NCI-H345 treated with DMSO at 0.1 percent for 48 hours (cell line): ENCODE data around the gene CHCHD6.

ENCODE experiments used
- DNase-seq: peaks from one replicate; lab custom pipeline; 2025; ENCODE audit not compliant: unreplicated experiment; lab: John Stamatoyannopoulos, UW

The CHCHD6 gene

DNA sequence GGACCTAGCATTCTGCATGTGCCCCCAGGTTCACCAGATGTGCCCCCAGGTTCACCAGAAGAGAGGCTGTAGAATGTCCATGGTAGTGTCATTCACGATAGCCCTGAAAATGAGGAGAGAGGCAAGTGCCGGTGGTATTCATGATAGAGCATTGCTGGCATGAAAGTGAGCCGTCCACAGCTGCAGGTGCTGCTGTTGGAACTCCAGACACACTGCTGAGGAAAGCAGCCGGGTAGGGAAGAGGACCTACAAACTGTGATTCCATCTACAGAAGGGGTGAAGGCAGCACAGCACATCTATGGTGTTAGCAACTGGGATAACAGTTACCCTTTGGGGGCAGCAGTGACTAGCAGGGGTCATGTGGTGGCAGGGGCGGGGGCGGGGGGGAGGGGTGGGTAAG lies 153.9 kb downstream of the CHCHD6 start:
- no peak for DNase-seq

GRCh38 chr3:126858401-126858800 lies 154.4 kb downstream of the CHCHD6 start:
- DNase-seq, result no peak

DNA sequence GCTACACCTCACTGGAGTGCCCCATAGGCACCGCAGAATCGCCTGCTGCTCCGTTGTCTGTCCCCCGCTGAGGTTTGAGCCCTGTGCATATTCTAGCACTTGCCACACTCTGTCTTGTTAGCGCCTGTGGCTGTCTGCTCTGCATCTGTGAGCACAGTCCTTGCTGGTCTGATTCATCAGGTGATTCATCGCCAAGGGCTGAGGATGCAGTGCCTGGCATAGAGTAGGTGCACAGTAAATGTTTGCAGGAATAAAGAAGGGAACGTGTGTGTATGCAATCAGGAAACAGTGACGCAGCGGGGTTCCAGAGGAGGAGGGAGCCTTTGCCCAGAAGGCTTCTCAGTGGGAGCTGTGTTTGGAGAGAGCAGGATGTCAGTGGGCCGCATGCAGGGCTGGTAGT lies 154.8 kb downstream of the CHCHD6 start:
- peak; percentile 92 for DNase-seq

- no peak for DNase-seq
Observed at GRCh38 chr3:126859415-126860246, 155.6 kb downstream of the CHCHD6 start.

DNA sequence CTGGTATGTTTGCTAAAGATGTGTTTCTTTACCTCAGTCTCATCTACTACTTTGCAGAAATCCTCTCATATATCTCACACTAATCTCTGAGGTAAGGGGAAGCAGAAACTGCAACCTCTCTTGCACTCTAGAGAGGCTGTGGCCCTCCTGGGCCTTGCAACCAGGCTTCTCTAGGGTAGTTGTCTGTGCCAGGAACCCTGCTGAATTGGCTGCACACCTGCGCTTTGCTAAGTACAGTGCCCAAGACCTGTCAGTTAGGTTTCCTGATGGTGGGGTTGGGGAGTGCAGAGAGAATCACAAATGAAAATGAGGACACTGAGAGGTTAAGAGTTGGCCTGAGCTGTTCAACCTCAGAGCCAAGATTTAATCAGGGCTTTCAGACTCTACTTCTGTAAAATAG lies 161.7 kb downstream of the CHCHD6 start:
- no peak for DNase-seq

GRCh38 chr3:126866175-126866759 lies 162.2 kb downstream of the CHCHD6 start:
- DNase-seq, result no peak

DNA sequence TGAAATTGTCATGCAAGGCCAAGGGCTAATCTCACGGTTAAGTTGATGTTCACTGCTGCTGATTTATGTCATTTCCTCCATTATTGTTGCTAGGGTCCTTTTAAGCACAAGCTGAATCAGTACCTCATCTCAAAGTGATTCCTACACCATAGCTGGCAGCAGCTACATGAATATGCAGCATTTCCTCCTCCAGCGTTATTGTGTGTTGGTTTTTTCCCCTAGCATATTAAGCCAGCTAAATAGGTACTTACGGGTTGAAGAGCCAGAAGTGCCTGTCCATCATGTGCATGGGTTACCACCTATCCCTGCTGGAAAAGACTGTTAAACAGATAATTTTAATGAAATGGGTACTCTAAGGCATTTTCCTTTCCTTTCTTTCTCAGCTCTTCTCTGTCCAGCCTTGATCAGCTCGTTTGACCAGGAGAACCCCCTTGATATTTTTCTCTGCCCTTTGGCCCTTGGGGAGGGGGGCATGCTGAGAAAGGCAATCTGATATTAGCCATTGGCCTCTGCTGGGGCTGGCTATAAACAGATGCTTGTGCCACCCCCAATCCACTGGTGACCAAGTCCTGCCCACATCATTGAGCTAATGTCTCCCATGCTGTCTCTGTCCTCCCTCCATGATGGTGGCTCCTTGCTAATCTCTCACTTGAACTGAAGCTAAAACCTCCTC lies 163.3 kb downstream of the CHCHD6 start:
- DNase-seq, result no peak

DNA sequence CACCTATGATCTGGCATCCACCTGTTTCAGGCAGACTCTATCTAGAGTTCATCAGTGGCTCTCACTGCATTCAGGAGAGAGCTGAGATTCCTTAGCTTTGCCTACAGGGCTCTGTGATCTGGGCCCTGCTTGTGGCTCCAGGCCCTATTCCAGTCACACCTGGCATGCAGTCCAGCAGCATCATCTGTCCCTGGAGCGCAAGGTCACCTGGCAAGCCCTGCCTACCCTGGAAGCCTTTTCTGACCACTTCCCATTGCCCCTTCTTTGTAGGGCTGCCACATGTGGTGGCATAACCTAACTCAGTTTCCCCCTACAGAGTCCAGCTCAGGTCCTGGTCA lies 163.8 kb downstream of the CHCHD6 start:
- DNase-seq, result no peak

GRCh38 chr3:126870608-126871210 lies 166.7 kb downstream of the CHCHD6 start:
- no peak for DNase-seq

DNA sequence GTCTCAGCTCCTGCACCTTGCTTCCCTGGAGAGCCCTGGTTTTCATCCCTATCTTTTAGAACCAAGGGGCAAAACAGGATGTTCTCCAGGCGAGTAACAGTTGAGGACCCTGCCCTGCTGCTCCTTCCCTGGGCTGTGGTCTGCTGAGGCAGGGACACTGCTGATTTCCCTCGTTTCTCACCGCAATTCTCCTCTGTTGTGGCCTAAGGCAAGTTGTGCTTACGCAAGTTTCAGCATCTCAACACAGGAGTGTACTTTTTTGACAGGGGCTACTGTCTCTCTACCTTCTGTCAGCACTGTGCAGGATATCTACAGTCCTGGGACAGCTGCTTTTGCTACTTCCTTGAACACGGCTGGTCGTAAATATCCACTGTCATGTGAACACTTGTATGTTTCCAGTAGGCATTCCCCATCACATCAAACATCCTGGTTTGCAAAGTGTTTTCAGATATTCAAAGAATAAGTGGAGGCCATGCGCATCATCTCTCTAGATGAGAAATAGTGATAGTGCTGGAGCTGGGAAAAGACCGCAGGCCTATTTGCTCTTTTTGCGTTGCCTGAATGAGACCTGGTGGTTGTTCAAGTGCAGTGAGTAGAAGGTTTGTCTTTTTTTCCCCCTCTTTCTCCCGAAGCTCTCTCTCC lies 168.8 kb downstream of the CHCHD6 start:
- no peak for DNase-seq

- no peak for DNase-seq
Observed at GRCh38 chr3:126873416-126873815, 169.4 kb downstream of the CHCHD6 start.

GRCh38 chr3:126878664-126879063 lies 174.6 kb downstream of the CHCHD6 start:
- DNase-seq, result no peak

DNA sequence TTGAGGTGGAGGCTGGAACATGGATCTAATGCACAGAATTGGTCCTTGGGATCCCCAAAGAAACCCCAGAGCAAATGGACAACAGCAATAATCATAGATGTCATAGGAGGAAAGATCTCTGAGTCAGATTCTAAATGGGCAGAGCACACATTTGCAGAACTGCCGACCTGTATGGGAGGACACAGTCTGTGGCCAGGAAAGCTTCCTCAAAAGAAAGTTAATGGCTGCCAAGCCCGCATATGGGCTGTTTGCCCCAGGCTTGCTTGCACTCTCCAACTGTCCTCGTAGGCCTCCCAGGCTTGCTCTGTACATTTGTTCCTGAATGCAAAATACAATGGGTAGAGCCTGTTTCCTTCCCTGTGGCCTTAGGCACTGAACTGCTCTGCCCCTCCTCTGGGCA lies 176.9 kb downstream of the CHCHD6 start:
- DNase-seq, result no peak

- DNase-seq, result no peak
Observed at GRCh38 chr3:126881861-126882260, 177.8 kb downstream of the CHCHD6 start.

DNA sequence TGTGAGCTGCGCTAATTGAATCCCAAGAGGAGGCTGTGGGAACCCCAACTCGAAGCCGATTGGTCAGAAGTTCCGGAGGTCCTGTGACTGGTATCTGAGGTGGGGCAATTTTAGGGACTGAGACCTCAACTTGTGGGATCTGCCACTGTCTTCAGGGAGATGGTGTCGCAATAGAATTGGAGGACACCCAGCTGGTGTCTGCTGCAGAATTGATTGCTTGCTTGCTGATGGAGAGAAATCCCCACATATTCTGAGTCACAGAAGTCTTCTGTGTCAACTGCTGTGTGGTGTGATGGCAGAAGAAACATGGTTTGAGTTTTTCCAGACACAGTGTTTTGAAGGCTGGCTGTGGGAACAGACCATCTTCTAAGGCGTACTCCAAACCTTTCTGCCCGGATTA lies 179.2 kb downstream of the CHCHD6 start:
- DNase-seq, result no peak

DNA sequence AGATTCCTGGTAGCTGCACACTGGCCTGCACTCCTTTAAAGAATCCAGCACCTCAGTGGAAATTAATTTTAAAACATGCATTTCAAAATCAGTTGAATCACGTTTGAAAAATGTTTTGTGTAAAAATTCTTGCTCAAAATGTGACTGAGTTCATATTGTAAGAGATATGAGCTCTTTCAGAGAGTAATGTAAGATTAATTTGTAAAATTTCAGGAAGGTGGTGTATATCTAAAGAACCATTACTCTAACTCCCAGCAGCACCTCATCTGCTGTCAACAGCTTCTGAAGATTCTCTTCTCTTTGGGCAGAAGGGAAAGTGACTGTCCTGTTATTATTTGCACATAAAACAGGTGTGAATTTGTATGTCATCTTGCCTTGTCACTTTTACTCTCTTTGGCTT lies 181.4 kb downstream of the CHCHD6 start:
- no peak for DNase-seq

GRCh38 chr3:126886217-126886616 lies 182.2 kb downstream of the CHCHD6 start:
- no peak for DNase-seq

- DNase-seq, result no peak
Observed at GRCh38 chr3:126887686-126888085, 183.6 kb downstream of the CHCHD6 start.

GRCh38 chr3:126888186-126888760 lies 184.2 kb downstream of the CHCHD6 start:
- peak; percentile 81 for DNase-seq

- DNase-seq, result no peak
Observed at GRCh38 chr3:126889276-126890201, 185.5 kb downstream of the CHCHD6 start.
